Measurements from ENCODE around the gene PIM3. TPM values are rescaled to one million over a fixed set of nuclear protein-coding genes. Genes with fewer than 3 reads are reported as not detected.

Gene PIM3
- total and polyA plus RNA-seq, 2 of the 8 experiments (the other 6 are each of a cell fraction or from before 2014, with no cell fraction given), result 22.6 to 30.0 TPM

- TF ChIP-seq CHD7 (IDR thresholded peaks at IDR 0.05; ENCODE audit: insufficient replicate concordance, low read length) (no peak), MAX (IDR thresholded peaks at IDR 0.05) (no peak), MAFK (IDR thresholded peaks at IDR 0.05; ENCODE audit: low read depth, low read length) (no peak), SP1 (IDR thresholded peaks at IDR 0.05; ENCODE audit: low read depth, low read length) (no peak), YY1 (IDR thresholded peaks at IDR 0.05; ENCODE audit: low read depth, low read length) (no peak), ZNF274 (IDR thresholded peaks at IDR 0.05; ENCODE audit: borderline replicate concordance, extremely low read depth, low read length) (no peak), NANOG (IDR thresholded peaks at IDR 0.05; ENCODE audit: insufficient read depth, low read depth, low read length, poor library complexity, severe bottlenecking) (no peak), TAF7 (optimal IDR thresholded peaks at IDR 0.05; ENCODE audit: borderline replicate concordance, low read depth, low read length) (no peak), CREB1 (IDR thresholded peaks at IDR 0.05) (no peak)
These were observed 7.8 kb downstream of the PIM3 start (continued) for GRCh38 chr22:49968313-49968830.

All from H1 (cell line).